Stimulated activated CD4-positive, alpha-beta T cell treated with anti-CD3 and anti-CD28 coated beads, Interleukin-2, amount 100 ng/mL, for 4 hours (primary cell): Measurements from ENCODE around the gene GGT6.

Experiments
- DNase-seq: peaks from one replicate; pipeline ENCODE4 v3.0.0-alpha.2; 2020; ENCODE audit warnings: low read depth

GGT6 gene

DNA sequence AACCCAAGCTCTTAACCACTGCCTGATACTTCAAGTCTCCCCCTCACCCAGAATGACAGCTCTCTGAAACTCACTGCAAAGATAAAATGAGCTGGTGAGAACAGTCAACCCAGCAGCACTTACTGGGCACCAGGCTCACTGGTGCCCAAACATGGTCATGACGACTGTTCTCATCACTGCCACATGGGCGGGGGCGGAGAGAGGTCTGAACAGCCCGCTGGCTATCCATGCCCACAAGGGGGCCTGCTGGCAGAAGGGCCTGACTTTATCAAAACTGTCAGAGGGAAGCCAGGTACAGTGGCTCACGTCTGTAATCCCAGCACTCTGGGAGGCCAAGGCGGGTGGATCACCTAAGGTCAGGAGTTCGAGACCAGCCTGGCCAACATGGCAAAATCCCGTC lies 9.2 kb downstream of the GGT6 start:
- no peak for DNase-seq

- no peak for DNase-seq
Measured at GRCh38 chr17:4550534-4551039, 9.8 kb downstream of the GGT6 start.

DNA sequence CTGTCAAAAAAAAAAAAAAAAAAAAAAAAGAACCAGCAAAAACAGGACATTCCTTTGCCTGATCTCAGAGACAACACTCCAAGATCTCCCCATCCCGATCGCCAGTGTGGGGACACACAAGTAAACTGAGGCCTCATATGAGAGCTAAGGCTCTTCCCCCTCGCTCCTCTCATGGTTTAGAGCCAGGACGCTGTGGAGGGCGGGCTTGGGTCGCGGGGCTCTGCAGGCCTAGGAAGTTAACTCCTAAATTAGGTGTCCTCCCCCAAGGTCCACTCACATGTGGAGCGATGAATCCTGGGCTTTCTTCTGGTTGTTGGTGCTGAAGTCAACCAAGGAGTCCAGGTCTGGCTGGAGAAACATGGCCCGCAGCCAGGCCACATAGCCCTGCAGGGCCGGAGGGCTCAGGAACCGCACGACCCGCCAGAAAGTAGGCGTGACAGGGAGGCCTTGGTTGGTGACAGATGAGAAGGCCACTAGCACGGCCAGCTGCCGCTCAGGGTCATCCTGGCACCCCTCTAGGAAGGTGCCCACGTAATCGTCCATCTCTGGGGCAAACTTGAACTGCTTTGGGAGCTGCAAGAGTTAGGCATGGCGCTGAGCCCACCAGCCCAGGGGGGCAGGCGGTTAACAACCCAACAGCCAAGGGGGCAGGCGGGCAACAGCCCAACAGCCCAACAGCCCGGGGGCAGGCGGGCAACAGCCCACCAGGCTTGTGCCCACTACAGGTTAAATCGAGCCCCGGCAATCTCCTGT lies 10.4 kb downstream of the GGT6 start:
- no peak for DNase-seq

- DNase-seq: no peak
Measured at GRCh38 chr17:4548721-4549531, 11.5 kb downstream of the GGT6 start.

- DNase-seq: no peak
Measured at GRCh38 chr17:4548061-4548461, 12.3 kb downstream of the GGT6 start.

DNA sequence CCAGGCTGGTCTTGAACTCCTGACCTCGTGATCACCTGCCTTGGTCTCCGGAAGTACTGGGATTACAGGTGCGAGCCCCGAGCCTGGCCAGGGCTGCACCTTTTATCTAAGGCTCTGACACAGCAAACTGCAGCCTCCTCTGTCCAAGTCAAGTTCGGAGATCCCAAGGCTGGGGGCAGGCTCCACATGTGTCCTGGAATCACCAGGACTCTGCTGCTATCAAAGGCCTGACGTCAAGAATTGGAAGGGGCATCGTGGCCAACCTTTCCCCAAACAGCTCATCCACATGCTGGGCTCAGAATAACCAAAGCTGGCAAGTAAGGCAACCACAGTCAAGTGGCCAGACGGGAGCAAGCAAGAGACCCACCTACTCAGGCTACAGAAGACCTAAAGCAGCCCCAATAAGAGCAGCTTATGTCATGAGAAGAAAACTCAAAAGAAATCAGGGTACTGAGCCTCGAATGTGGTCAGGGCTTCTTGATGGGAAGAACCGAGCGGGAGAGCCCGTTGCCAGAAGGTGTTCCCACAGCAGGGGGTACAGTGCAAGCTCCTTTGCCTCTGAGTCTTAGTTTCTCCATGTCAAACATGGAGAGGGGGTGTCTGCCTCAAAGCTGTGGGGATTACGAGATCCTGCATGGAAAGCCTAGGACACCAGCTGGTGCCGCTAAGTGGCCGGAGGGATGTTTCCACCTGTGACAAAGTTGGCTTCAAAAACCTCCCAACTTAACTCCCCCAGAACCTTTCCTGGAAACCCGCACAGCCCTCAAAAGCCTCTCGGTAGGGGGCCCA lies 13.1 kb downstream of the GGT6 start:
- DNase-seq: no peak

DNA sequence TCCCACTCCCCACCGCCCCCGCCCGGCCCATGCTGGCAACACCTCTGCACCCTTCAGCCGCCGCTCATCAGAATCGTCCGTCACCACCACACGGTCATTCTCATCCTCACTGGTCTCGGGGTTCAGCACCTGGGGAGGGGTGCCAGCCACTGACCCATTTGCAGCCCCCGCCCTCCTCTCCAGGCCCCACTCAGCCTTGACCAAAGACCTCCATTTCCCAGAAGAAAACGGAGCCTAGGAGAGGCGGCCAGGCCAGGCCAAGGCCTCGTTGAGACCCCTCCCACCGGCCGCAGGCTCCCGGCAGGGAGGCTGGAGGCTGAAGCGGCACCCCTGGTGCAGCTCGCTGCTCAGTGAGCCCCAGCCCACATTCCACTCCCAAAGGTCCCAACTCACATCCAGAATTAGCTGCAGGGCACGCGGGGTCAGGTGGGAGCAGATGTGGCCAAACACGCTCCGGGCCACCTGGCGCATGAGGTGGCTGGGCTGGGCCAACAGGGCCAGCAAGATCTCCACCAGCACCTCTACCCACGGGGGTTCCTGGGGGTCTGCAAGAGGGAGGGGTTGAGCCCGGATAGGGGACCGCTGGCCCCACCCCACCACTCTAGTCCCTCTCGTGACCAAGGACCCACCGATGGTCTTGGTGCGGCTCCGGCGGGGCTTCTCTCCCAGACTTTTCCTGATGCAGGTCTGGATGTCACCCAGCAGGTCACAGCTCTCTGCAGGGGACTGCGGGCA lies 15.0 kb downstream of the GGT6 start:
- DNase-seq: no peak

DNA sequence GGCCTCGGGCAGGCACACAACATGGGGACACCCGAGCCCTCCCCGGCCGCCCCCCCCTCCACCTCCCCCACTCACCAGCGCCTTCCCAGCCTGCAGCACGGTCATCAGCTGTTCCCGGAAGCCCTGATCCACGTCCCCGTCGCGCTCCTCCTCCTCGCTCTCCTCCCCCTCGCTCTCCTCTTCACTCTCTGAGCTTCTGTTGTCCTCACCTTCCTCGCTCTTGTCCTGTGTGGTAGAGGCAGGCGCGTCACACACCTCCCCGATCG lies 15.5 kb downstream of the GGT6 start:
- no peak for DNase-seq

GRCh38 chr17:4544135-4544950 lies 16.0 kb downstream of the GGT6 start:
- no peak for DNase-seq

GRCh38 chr17:4543557-4544026 lies 16.8 kb downstream of the GGT6 start:
- no peak for DNase-seq

DNA sequence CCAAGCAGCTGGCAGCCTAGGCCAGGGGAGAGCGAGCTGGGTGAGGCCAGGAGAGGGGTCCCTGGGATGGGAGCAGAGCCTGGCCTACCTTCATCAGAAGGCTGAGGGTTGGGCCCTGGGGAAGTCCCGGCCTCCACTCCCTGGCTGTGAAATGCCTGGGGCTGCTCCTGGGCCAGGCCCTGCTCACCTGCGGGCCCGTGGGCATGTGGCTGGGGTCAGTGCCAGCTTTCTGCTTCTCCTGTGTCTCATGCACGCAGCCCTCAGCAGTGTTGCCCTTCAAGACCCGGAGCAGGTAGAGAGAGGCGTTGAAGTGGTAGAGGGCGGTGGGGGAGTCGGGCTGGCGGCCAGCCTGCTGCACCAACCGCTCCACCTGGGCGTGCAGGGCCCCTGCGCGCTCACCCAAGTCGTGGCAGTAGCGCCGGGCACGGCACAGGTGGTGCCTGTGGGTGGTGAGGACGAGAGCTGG lies 17.6 kb downstream of the GGT6 start:
- no peak for DNase-seq

- no peak for DNase-seq
Measured at GRCh38 chr17:4542003-4542725, 18.2 kb downstream of the GGT6 start.

- no peak for DNase-seq
Measured at GRCh38 chr17:4541328-4542002, 18.9 kb downstream of the GGT6 start.

DNA sequence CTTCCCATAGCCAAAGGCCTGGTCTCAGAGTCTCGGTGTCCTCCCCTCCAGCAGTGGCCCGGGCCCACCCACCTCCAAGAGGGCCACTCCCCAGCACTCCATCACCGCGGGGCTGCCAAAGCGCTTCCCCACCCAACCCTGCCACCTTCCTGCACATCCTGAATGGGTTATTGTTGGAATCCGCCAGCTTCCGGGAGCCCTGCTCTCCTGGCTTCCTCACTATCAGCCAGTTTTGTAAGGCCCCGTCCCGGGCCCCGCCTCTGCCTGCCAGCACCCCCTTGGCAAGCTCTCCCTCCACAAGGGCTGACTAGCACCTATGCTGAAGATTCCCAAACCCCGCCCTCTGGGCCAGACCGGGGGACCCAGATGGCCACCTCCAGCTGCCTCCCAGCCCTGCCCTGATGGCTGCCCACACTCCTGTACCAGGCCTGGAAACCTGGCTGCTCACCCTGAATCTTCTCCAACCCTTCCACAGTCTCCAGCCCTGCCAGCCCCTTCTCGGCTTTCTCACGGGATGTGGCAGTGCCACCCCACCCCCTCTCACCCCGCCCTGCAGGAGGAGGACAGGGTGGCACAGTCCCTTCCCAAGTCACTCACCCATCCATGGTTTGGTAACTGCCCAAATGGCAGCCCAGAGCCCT lies 19.6 kb downstream of the GGT6 start:
- no peak for DNase-seq

GRCh38 chr17:4540224-4540651 lies 20.1 kb downstream of the GGT6 start:
- DNase-seq: no peak

GRCh38 chr17:4539576-4540223 lies 20.7 kb downstream of the GGT6 start:
- no peak for DNase-seq

GRCh38 chr17:4539025-4539424 lies 21.4 kb downstream of the GGT6 start:
- DNase-seq: no peak

DNA sequence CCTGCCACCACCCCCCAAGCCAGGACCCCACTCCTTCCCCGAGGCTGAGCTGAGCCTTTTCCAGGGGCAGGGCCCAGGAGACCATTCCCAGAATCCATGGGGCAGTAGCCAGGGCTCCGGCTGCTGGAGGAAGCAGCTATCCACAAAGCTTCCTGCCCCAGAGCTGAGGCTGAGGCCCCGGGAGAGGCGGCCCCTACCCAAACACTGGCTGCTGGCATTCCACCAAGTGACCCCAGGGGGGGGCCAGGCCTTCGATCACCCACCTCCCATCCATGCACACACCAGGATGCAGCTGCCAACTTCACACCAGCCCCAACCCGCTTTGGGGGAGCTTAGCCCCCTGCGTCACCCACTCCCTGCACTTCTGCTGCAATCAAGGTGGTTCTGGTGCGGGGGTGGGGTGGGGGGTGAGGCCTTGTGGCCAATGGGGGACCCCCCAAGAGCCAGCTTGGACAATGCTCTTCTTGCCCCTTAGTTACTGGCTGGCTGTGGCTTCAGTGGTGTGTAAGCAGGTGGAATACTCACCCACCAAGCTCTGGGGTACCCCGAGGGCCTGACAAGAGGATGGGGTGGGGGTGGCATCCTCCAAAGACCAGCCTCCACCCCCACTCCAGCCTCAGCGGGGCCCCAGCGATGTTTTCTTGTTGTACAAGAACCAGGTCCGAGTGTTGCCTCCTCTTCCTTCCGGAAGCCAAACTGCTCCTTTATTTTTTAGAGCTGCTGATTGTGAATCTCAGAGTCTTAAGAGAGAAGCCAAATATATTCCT lies 22.0 kb downstream of the GGT6 start:
- no peak for DNase-seq
